Cardiac fibroblast (primary cell): Measurements from ENCODE around the gene LBHD2.

Source experiments
- DNase-seq, 2 donors: peaks; one replicate each; pipeline versions ENCODE4 v3.0.0 to v3.0.0-alpha.2; 2010; ENCODE audit warnings: low read depth in 2 of 2
- H3K4me3 ChIP-seq, 2 donors: replicated peaks in 1 of 2; 1 replicate in 1 of 2; 2 replicates in 1 of 2; pipeline ENCODE4 v1.5.1; 2011; ENCODE audit warnings: low read depth in 2 of 2, low read length in 2 of 2, mild to moderate bottlenecking in 2 of 2, moderate library complexity in 1 of 2
- CTCF ChIP-seq: IDR thresholded peaks from one replicate; pipeline ENCODE4 v1.5.1; 2011; ENCODE audit warnings: low read depth, mild to moderate bottlenecking, low read length, inconsistent platforms

The LBHD2 gene

GRCh38 chr14:103107455-103107854, 23.4 kb downstream of the LBHD2 start:
- no peak for TF ChIP-seq CTCF
- no peak overlapping the region for H3K4me3 ChIP-seq
- no peak for DNase-seq

GRCh38 chr14:103107941-103108748, 24.1 kb downstream of the LBHD2 start:
- DNase-seq: no peak
- H3K4me3 ChIP-seq: no peak overlapping the region
- no peak for TF ChIP-seq CTCF

GRCh38 chr14:103108749-103109207, 24.8 kb downstream of the LBHD2 start:
- no peak overlapping the region for H3K4me3 ChIP-seq
- peak; percentile 29 to 58 for DNase-seq
- TF ChIP-seq CTCF: no peak

- TF ChIP-seq CTCF: no peak
- DNase-seq: peak; percentile 71 to 81
- no peak overlapping the region for H3K4me3 ChIP-seq
Measured at GRCh38 chr14:103109535-103110441, 25.8 kb downstream of the LBHD2 start.

GRCh38 chr14:103110681-103111231, 26.7 kb downstream of the LBHD2 start:
- no peak for TF ChIP-seq CTCF
- DNase-seq: peak in 1 of 2 donors; percentile 52
- no peak overlapping the region for H3K4me3 ChIP-seq

GRCh38 chr14:103111232-103111868, 27.3 kb downstream of the LBHD2 start:
- no peak overlapping the region for H3K4me3 ChIP-seq
- DNase-seq: no peak
- TF ChIP-seq CTCF: no peak
